Measurements from ENCODE around the gene UNC5B.

Gene UNC5B

GRCh38 chr10:71257319-71257997 is 45.1 kb downstream of the UNC5B start:
- TF ChIP-seq EZH2phosphoT487 (IDR thresholded peaks at IDR 0.05; ENCODE audit: low read length), result no peak
- TF ChIP-seq EZH2 (optimal IDR thresholded peaks at IDR 0.05; ENCODE audit: low read depth, low read length), result no peak
- TF ChIP-seq CTCF (IDR thresholded peaks at IDR 0.05; ENCODE audit: low read length), result no peak
- H3K4me2 ChIP-seq (ENCODE audit: low read depth, low read length), result no peak overlapping the region
- no peak overlapping the region for H3K4me3 ChIP-seq (ENCODE audit: low read length)
- H3K9me2 ChIP-seq (replicated peaks; ENCODE audit: insufficient read depth, low read length), result no peaks in the 10 kb centered on the region
- no peak overlapping the region for H3K9ac ChIP-seq (ENCODE audit: low read length)
- no peaks in the 10 kb centered on the region for H3K79me2 ChIP-seq (ENCODE audit: low read length)
- DNase-seq, result no peak
- H3K27me3 ChIP-seq (replicated peaks; ENCODE audit: insufficient read depth, low read length), result peaks cover 55% of the 10 kb centered on the region
- H3K9me3 ChIP-seq (replicated peaks; ENCODE audit: insufficient read depth, low read length), result no peaks in the 10 kb centered on the region
- H3F3A ChIP-seq (ENCODE audit: insufficient read depth, low read length), result no peaks in the 10 kb centered on the region
- H3K4me1 ChIP-seq (ENCODE audit: low read length), result no peaks in the 10 kb centered on the region
- H4K20me1 ChIP-seq (ENCODE audit: insufficient read depth, low read length), result no peaks in the 10 kb centered on the region
- no peak overlapping the region for H3K27ac ChIP-seq (ENCODE audit: low read length)
- H3K36me3 ChIP-seq (replicated peaks; ENCODE audit: insufficient read depth, low read length), result no peaks in the 10 kb centered on the region
- no peak overlapping the region for H2AFZ ChIP-seq (ENCODE audit: low read length)

- DNase-seq, result no peak
- no peaks in the 10 kb centered on the region for H3K79me2 ChIP-seq (ENCODE audit: low read length)
- no peak overlapping the region for H3K4me3 ChIP-seq (ENCODE audit: low read length)
- H3K27ac ChIP-seq (ENCODE audit: low read length), result no peak overlapping the region
- no peaks in the 10 kb centered on the region for H3K9me2 ChIP-seq (replicated peaks; ENCODE audit: insufficient read depth, low read length)
- no peak overlapping the region for H2AFZ ChIP-seq (ENCODE audit: low read length)
- no peak overlapping the region for H3K4me2 ChIP-seq (ENCODE audit: low read depth, low read length)
- TF ChIP-seq EZH2 (optimal IDR thresholded peaks at IDR 0.05; ENCODE audit: low read depth, low read length), result no peak
- no peak for TF ChIP-seq EZH2phosphoT487 (IDR thresholded peaks at IDR 0.05; ENCODE audit: low read length)
- no peak for TF ChIP-seq CTCF (IDR thresholded peaks at IDR 0.05; ENCODE audit: low read length)
- H4K20me1 ChIP-seq (ENCODE audit: insufficient read depth, low read length), result no peaks in the 10 kb centered on the region
- no peaks in the 10 kb centered on the region for H3F3A ChIP-seq (ENCODE audit: insufficient read depth, low read length)
- H3K9ac ChIP-seq (ENCODE audit: low read length), result no peak overlapping the region
- H3K36me3 ChIP-seq (replicated peaks; ENCODE audit: insufficient read depth, low read length), result no peaks in the 10 kb centered on the region
- peaks cover 60% of the 10 kb centered on the region for H3K27me3 ChIP-seq (replicated peaks; ENCODE audit: insufficient read depth, low read length)
- no peaks in the 10 kb centered on the region for H3K9me3 ChIP-seq (replicated peaks; ENCODE audit: insufficient read depth, low read length)
- no peaks in the 10 kb centered on the region for H3K4me1 ChIP-seq (ENCODE audit: low read length)
Measured at GRCh38 chr10:71258046-71258445, 45.7 kb downstream of the UNC5B start.

GRCh38 chr10:71258446-71259145 is 46.2 kb downstream of the UNC5B start:
- H3K4me1 ChIP-seq (ENCODE audit: low read length), result no peaks in the 10 kb centered on the region

More at GRCh38 chr10:71258446-71259145, 46.2 kb downstream of the UNC5B start:
- H3K4me3 ChIP-seq (ENCODE audit: low read length), result no peak overlapping the region
- DNase-seq, result no peak
- no peaks in the 10 kb centered on the region for H3K36me3 ChIP-seq (replicated peaks; ENCODE audit: insufficient read depth, low read length)
- no peaks in the 10 kb centered on the region for H3F3A ChIP-seq (ENCODE audit: insufficient read depth, low read length)
- no peaks in the 10 kb centered on the region for H3K9me3 ChIP-seq (replicated peaks; ENCODE audit: insufficient read depth, low read length)
- no peaks in the 10 kb centered on the region for H3K9me2 ChIP-seq (replicated peaks; ENCODE audit: insufficient read depth, low read length)
- H3K9ac ChIP-seq (ENCODE audit: low read length), result no peak overlapping the region
- no peak overlapping the region for H2AFZ ChIP-seq (ENCODE audit: low read length)
- no peaks in the 10 kb centered on the region for H3K79me2 ChIP-seq (ENCODE audit: low read length)
- peaks cover 65% of the 10 kb centered on the region for H3K27me3 ChIP-seq (replicated peaks; ENCODE audit: insufficient read depth, low read length)
- no peak overlapping the region for H3K4me2 ChIP-seq (ENCODE audit: low read depth, low read length)
- TF ChIP-seq EZH2 (optimal IDR thresholded peaks at IDR 0.05; ENCODE audit: low read depth, low read length) (no peak), CTCF (IDR thresholded peaks at IDR 0.05; ENCODE audit: low read length) (no peak), EZH2phosphoT487 (IDR thresholded peaks at IDR 0.05; ENCODE audit: low read length) (no peak)
- H4K20me1 ChIP-seq (ENCODE audit: insufficient read depth, low read length), result no peaks in the 10 kb centered on the region
- no peak overlapping the region for H3K27ac ChIP-seq (ENCODE audit: low read length)
